K562 (cell line): ENCODE results near the gene SZT2. TPM values are rescaled to one million over a fixed set of nuclear protein-coding genes. Genes with fewer than 3 reads are reported as not detected.

Source experiments
- BCOR ChIP-seq: fragments of 450-650 bp; IDR thresholded peaks from 2 replicates; pipeline ENCODE4 v1.6.1; 2016
- CBFB ChIP-seq: sonication (generic); formaldehyde crosslinking; IDR thresholded peaks from 2 replicates; pipeline ENCODE4 v1.4.0; 2020; ENCODE audit warnings: mild to moderate bottlenecking, missing genetic modification reagents
- CBX3 ChIP-seq, 2 experiments: IDR thresholded peaks; 1 replicate in 1 of 2; 2 replicates in 1 of 2; pipeline ENCODE4 v1.6.1; 2012; ENCODE audit warnings: inconsistent platforms in 2 of 2, low read length in 2 of 2, borderline replicate concordance in 1 of 2, control low read depth in 1 of 2
- HDAC6 ChIP-seq: IDR thresholded peaks from 2 replicates; pipeline ENCODE4 v1.6.1; 2012; ENCODE audit warnings: low read depth, mild to moderate bottlenecking, control low read depth, inconsistent platforms, low read length, moderate library complexity
- HNRNPLL ChIP-seq: fragments of 200-400 bp; formaldehyde crosslinking; IDR thresholded peaks from 2 replicates; pipeline ENCODE4 v1.6.1; 2017; ENCODE audit warnings: low read length, low read depth, mild to moderate bottlenecking; ENCODE audit not compliant: poor library complexity, severe bottlenecking
- RAD51 ChIP-seq: fragments of 450-650 bp; IDR thresholded peaks from 2 replicates; pipeline ENCODE4 v1.7.1; 2016; ENCODE audit warnings: low read depth, mild to moderate bottlenecking, borderline replicate concordance
- TRIM28 ChIP-seq: fragments of 450-650 bp; IDR thresholded peaks from 2 replicates; pipeline ENCODE4 v1.6.1; 2017
- ZBTB8A ChIP-seq: fragments of 450-650 bp; IDR thresholded peaks from 2 replicates; pipeline ENCODE4 v1.6.1; 2018; ENCODE audit warnings: mild to moderate bottlenecking, moderate library complexity; ENCODE audit not compliant: partially characterized antibody
- ZNF583 ChIP-seq: fragments of 250-450 bp; sonication (Bioruptor Pico); IDR thresholded peaks from 2 replicates; pipeline ENCODE4 v1.4.0; 2020
- ZNF79 ChIP-seq: fragments of 250-450 bp; sonication (Bioruptor Pico); IDR thresholded peaks from 2 replicates; pipeline ENCODE4 v1.4.0; 2020; ENCODE audit warnings: low read depth, mild to moderate bottlenecking, moderate library complexity
- polyA plus RNA-seq, 8 experiments: library from polyadenylated mRNA; depleted of rRNA in 4 of 8; stranded (reverse) in 5 of 8; unstranded in 3 of 8; fragments of >200 nt; fragmentation: Nextera tagmentation in 2 of 8; fragmentation: Illumina TruSeq in 1 of 8; extraction: Ambion mirVana in 2 of 8; extraction: Trizol in 1 of 8; gene quantifications; 2 replicates each; pipeline versions ENCODE4 v1.2.1 to v1.2.3, GENCODE V29; 2011 to 2014; ENCODE audit warnings: inconsistent platforms in 1 of 8, missing spikeins in 1 of 8
- total RNA-seq, 7 experiments: library from RNA; depleted of rRNA in 6 of 7; stranded (reverse); fragments of >200 nt in 6 of 7; fragmentation: Illumina TruSeq in 2 of 7; extraction: Trizol in 2 of 7; gene quantifications; 2 replicates each; pipeline versions ENCODE4 v1.2.1 to v1.2.3, GENCODE V29; 2011 to 2021; ENCODE audit warnings: low replicate concordance in 1 of 7
- TF ChIP-seq, protein P1 (sequence below), 2 experiments: fragments of 450-650 bp; conservative IDR thresholded peaks; 2 replicates each; pipeline ENCODE4 v1.6.1; 2017; ENCODE audit warnings: mild to moderate bottlenecking in 2 of 2, moderate library complexity in 2 of 2
- TF ChIP-seq, protein P2 (sequence below): fragments of 450-650 bp; formaldehyde crosslinking; IDR thresholded peaks from 2 replicates; pipeline ENCODE4 v1.4.0; 2022; ENCODE audit warnings: missing genetic modification characterization
- TF ChIP-seq, protein P3 (sequence below): fragments of 450-650 bp; IDR thresholded peaks from 2 replicates; pipeline ENCODE4 v1.6.1; 2016; ENCODE audit warnings: antibody characterized with exemption
- TF ChIP-seq, protein P4 (sequence below): fragments of 150-350 bp; IDR thresholded peaks from 2 replicates; pipeline ENCODE4 v1.6.1; 2014; ENCODE audit warnings: low read depth, mild to moderate bottlenecking, low read length, borderline replicate concordance
- TF ChIP-seq, protein P5 (sequence below): fragments of 250-450 bp; sonication (Bioruptor Pico); IDR thresholded peaks from 2 replicates; pipeline ENCODE4 v1.8.0; 2021; ENCODE audit warnings: moderate library complexity, mild to moderate bottlenecking, inconsistent platforms
- TF ChIP-seq, protein P6 (sequence below): fragments of 200-800 bp; sonication (Bioruptor generic); IDR thresholded peaks from 2 replicates; pipeline ENCODE4 v1.6.1; 2017; ENCODE audit warnings: missing genetic modification characterization, missing compliant biosample characterization

The SZT2 gene
- total and polyA plus RNA-seq, 9 of the 15 experiments (the other 6 are each of a cell fraction or from before 2014, with no cell fraction given): 0.88 to 31.0 (median 12.8) TPM

DNA sequence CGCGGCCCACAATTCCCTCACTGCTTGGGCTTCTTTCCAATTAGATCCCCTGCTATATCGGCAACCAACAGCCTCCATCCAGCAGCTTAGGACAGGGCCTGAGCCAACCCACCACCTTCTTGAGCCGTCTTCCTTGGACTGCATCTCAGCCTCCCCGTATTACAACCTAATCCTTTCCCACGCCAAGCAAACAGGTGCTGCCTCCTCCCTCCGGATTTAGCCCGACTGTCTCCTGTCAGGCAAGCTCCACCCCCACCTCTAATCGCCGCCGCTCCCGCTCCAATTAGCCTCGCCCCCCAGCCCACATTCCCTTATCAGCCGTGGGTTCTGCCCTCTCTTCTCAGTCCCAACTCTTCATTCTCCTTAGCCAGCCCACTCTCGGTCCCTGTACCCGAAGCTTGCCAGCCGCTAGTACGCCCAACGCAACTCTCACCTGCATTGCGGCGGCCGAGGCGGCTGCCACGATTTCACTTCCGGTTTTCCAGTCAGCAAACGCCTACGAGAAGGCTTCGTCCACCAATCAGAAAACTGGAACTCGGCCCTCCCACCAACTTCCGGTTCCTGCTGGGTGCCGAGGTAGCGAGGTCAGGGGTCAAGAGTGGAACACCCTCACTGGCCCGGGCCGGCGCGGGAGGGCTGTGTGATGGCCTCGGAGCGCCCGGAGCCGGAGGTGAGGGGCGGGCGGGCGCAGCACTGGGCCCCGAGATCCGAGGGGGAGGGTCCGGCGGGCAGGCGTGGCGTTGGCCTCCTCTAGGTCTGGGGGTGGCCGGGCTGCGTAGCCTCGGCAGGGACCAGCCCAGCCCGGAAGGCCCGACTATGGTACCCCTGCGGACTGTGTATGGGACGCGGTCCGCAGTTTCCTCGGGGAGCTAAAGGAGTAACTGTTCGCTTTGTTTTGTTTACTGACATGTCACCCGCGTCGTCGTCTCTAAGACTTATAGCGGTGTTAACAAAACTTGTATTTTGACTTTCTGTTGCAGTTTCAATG lies at the start of gene SZT2, which contains the start of gene MED8 (continued):
- TF ChIP-seq, protein P1, sequence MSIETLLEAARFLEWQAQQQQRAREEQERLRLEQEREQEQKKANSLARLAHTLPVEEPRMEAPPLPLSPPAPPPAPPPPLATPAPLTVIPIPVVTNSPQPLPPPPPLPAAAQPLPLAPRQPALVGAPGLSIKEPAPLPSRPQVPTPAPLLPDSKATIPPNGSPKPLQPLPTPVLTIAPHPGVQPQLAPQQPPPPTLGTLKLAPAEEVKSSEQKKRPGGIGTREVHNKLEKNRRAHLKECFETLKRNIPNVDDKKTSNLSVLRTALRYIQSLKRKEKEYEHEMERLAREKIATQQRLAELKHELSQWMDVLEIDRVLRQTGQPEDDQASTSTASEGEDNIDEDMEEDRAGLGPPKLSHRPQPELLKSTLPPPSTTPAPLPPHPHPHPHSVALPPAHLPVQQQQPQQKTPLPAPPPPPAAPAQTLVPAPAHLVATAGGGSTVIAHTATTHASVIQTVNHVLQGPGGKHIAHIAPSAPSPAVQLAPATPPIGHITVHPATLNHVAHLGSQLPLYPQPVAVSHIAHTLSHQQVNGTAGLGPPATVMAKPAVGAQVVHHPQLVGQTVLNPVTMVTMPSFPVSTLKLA (conservative IDR thresholded peaks at IDR 0.05): peak; percentile 75 to 92
- TF ChIP-seq HDAC6: no peak
- TF ChIP-seq HNRNPLL: peak; percentile 45
- TF ChIP-seq CBX3 (IDR thresholded peaks at IDR 0.05; ENCODE audit: borderline replicate concordance in 1 of 2, low read length in 2 of 2): no peak
- TF ChIP-seq RAD51: no peak
- TF ChIP-seq, protein P2, sequence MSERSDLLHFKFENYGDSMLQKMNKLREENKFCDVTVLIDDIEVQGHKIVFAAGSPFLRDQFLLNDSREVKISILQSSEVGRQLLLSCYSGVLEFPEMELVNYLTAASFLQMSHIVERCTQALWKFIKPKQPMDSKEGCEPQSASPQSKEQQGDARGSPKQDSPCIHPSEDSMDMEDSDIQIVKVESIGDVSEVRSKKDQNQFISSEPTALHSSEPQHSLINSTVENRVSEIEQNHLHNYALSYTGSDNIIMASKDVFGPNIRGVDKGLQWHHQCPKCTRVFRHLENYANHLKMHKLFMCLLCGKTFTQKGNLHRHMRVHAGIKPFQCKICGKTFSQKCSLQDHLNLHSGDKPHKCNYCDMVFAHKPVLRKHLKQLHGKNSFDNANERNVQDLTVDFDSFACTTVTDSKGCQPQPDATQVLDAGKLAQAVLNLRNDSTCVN: peak; percentile 62
- no peak for TF ChIP-seq TRIM28
- TF ChIP-seq ZBTB8A: no peak
- TF ChIP-seq BCOR: peak; percentile 67; the same call in 1 of the 2 replicates
- no peak for TF ChIP-seq ZNF583
- TF ChIP-seq, protein P3, sequence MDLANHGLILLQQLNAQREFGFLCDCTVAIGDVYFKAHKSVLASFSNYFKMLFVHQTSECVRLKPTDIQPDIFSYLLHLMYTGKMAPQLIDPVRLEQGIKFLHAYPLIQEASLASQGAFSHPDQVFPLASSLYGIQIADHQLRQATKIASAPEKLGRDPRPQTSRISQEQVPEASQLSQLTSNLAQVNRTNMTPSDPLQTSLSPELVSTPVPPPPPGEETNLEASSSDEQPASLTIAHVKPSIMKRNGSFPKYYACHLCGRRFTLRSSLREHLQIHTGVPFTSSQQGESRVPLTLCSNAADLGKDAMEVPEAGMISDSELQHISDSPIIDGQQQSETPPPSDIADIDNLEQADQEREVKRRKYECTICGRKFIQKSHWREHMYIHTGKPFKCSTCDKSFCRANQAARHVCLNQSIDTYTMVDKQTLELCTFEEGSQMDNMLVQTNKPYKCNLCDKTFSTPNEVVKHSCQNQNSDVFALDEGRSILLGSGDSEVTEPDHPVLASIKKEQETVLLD: 0 out of 2 replicates have a peak, but pooled peaks have one; percentile 31
- TF ChIP-seq, protein P4, sequence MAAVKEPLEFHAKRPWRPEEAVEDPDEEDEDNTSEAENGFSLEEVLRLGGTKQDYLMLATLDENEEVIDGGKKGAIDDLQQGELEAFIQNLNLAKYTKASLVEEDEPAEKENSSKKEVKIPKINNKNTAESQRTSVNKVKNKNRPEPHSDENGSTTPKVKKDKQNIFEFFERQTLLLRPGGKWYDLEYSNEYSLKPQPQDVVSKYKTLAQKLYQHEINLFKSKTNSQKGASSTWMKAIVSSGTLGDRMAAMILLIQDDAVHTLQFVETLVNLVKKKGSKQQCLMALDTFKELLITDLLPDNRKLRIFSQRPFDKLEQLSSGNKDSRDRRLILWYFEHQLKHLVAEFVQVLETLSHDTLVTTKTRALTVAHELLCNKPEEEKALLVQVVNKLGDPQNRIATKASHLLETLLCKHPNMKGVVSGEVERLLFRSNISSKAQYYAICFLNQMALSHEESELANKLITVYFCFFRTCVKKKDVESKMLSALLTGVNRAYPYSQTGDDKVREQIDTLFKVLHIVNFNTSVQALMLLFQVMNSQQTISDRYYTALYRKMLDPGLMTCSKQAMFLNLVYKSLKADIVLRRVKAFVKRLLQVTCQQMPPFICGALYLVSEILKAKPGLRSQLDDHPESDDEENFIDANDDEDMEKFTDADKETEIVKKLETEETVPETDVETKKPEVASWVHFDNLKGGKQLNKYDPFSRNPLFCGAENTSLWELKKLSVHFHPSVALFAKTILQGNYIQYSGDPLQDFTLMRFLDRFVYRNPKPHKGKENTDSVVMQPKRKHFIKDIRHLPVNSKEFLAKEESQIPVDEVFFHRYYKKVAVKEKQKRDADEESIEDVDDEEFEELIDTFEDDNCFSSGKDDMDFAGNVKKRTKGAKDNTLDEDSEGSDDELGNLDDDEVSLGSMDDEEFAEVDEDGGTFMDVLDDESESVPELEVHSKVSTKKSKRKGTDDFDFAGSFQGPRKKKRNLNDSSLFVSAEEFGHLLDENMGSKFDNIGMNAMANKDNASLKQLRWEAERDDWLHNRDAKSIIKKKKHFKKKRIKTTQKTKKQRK: peak; percentile 78
- TF ChIP-seq CBFB (CRISPR knock-in tag): 0 out of 2 replicates have a peak, but pooled peaks have one; percentile 24
- TF ChIP-seq, protein P5, sequence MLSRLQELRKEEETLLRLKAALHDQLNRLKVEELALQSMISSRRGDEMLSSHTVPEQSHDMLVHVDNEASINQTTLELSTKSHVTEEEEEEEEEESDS (CRISPR knock-in tag): no peak
- TF ChIP-seq, protein P6, sequence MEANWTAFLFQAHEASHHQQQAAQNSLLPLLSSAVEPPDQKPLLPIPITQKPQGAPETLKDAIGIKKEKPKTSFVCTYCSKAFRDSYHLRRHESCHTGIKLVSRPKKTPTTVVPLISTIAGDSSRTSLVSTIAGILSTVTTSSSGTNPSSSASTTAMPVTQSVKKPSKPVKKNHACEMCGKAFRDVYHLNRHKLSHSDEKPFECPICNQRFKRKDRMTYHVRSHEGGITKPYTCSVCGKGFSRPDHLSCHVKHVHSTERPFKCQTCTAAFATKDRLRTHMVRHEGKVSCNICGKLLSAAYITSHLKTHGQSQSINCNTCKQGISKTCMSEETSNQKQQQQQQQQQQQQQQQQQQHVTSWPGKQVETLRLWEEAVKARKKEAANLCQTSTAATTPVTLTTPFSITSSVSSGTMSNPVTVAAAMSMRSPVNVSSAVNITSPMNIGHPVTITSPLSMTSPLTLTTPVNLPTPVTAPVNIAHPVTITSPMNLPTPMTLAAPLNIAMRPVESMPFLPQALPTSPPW (CRISPR knock-in tag): peak; percentile 70; the same call in 1 of the 2 replicates
- TF ChIP-seq ZNF79: no peak
